GM19395 (cell line): ENCODE data around the gene DMRTA2.

Experiments
- ATAC-seq: cut with Tn5 transposase; IDR thresholded peaks from one replicate; pipeline ENCODE4 v1.9.1; 2021; ENCODE audit warnings: mild to moderate bottlenecking, moderate library complexity; ENCODE audit not compliant: unreplicated experiment

Gene DMRTA2

DNA sequence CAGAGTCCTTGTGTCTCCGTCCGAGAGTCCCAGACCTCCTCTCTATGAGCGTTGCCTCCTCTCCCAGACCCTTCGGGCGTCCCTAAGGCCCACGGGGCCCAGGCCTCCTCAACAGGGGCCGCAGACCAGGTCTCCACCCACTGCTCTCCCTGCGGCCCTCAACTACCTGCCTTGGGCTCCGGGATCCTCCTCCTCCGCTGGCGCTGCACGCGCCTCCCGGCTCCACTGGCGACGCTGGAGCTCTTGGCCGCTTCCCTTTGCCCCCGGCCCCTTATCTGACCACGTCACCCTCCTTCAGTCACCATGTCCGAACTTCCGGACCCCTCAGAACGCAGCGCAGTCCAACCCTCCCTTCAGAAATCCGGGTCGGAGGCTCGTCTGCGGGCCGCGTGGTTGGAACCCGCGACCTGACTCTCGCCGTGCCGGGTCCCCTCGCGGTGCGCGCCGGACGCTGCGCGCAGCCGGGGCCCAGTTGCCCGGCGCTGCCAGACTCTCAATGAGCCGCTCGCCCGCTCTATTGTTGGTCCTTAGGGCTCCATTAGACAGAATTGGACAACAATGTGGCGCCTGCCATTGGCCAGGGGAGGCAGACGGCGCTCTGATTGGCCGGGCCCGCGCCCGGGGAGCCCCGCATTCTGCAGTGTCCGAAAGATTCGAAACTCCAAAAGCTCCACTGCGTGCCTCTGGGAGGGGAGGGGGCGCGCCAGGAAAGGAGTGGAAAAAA is at the start of gene DMRTA2:
TSS of gene DMRTA2 (minus strand) at position 498 of the 724 bp plus-strand sequence. CDS start 1,907 bp downstream, outside the sequence.
- ATAC-seq, result peak; percentile 43

DNA sequence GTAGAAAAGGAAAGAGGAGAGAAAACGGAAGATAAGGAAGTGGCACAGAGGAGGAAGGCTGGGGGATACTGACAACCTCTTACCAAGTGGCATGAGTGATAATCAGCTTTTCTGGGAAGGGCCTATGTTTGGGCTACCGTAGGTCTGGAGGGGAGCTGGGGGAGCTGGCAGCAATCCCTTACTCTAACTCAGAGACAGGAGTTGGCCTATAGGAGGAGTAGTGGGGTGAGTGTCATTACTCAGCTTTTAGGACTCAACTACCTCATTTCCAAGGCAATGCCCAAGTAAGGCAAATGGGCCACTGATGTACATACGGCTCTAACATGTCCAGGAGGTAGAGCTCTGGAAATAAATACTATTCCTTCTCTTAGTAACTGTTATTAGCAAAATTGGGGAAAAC is 48.7 kb upstream of the DMRTA2 start:
- no peak for ATAC-seq

DNA sequence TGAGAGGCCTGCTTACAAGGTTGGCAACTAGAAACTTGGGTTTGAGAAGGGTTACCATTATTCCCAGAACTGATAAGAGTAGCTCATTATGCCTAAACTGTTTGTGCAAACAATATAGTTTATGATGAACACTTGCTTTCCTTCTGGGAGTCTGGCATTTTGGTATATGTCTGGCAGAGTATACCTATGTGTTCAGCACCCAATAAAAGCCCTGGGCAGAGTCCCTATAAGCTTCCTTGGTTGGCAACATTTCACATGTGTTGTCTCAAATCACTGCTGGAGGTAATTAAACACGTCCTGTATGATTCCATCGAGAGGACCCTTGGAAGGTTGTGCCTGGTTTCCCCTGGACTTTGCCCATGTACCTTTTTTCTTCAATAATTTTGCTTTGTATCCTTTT is 39.7 kb upstream of the DMRTA2 start:
- no peak for ATAC-seq

DNA sequence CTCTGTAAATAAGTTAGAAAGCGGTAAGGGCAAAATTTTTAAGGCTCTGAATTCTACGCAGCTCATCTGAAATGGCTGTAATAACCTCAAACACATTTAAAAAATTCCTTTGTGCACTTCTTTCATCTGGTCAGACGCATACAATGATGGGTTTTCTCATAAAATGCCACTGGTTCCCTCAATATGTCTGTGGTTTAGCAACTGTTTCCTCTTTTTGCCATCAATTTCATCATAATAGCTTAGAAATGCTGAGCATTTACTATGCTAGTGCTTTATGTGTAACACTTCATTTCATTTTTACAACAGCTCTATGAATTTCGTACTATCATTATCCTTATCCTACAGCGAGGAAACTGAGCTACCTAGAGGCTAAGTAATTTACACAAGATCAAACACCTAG is 35.3 kb upstream of the DMRTA2 start:
- no peak for ATAC-seq

DNA sequence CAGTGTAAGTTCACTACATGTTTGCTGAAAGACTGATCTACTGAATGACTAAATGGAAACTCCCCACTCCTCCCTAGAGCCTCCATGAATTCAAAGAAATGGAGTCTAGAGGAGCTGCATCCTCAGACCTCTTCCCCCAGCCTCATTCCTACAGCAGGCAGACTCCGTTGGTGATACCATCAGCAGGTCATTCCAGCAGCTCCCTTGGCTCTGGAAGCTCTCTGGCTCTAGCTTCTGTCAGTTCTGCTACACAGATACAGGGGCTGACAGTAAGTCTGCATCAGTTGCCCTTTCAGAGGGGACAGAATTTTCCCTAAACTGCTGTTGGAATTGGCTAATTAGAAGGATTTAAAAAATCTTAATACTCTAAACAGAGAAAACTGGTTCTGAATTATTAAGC is 31.7 kb upstream of the DMRTA2 start:
- no peak for ATAC-seq

DNA sequence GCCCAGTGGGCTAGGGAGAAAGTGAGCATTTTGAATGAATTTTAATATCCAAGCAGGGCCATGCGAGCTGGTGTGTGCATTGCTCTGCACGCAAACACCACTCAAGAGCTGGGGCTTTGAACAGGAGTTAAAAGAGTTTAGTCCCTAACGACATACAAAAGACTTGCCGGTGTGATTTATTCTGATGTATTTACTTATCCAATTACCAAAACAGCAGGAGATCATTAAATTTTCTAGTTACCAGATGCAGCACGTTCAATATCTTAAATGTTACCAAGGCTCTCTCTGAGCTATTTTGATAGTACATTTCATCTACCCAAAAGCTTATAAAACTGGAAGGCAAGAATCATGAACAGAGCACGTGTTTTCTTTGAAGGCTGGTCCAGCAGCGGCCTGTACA is 30.0 kb upstream of the DMRTA2 start:
- no peak for ATAC-seq

DNA sequence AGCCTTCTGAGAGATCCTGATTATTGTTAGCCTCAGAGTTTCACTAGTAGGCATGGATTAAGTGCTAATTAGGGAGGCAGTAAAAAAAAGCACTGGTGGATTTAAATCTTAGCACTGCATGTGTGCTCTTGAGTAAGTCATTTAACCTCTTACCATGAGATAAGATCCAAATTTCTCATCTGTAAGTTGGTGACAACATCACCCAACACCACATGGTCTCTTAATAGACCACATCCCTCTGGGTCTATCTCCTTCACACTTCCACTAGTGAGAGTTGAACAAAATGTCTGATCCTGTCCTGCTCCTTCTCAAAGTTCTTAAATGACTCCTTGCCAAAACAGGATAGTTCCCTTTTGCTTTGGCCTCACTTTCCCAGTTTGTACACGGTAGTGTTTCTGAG is 29.5 kb upstream of the DMRTA2 start:
- ATAC-seq, result no peak

DNA sequence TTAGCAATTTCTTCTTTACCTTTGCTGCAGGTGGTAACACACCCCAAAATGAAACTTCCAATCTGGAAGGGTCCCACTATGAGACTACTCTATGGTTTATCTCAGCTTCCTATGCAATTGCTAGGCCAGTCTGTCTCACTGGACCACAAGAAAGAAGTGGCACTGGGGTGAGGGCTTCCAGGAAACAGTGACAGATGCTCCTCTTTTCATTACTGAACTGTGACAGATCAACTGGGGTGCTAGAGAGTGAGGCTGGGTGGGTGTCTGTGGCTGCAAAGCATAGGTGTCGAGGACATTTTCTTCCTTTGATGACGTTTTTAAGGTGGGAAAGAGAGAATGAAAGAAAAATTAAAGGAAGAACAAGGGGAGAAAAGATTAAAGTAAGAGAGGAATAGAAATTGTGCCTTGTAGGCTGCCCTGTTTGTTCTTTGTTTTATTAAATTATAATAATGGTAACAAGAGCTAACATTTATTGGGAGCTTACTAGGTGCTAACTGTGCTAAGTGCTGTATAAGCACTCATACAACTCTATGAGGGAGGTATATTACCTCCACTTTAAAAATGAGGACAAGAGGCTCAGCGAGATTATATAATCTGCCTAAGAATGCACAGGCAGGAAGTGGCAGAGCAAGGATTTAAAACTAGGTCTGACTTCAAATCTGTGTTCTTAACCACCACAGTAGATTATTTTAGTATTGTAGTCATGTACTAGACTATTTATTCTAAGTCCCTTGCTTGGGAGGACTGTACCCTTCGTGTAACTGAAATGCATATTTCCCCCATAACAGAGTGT is 27.8 kb upstream of the DMRTA2 start:
- ATAC-seq, result no peak

DNA sequence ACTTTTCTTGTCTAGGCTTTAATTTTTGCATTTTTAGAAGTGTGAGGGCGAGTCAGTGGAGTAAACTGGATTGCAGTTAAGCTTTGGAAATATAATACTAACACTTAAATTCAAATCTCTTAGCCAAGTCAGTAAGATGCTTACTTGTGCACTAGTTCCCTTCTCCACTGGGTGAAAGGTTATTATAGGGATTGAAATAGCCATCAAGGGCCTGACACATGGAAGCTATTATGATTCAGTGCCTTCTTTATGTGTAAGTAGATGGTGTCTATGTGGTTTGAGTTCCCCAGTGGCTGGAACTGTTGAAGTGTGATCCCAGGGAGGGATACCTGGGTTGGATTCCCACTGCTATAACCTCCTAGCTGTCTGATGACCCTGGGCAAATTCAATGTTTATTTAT is 24.7 kb upstream of the DMRTA2 start:
- no peak for ATAC-seq

DNA sequence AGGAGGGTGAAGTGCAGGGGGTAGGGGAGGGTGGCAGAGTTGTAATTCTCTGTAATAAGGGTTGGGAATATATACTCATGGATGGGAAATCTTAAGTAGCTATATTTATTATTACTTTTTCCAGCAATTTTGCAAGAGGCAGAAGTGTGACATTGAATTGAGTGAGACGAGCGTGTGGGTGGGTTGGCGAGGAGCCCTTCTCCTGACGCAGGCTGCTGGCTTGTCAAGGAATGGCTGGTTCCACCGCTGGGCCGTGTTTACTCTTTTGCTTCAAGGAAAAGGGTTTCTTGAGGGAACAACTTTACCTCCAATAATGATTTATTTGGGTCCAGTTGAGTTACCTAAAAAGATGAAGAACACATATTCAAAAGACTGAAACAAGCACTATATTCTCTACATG is 17.9 kb upstream of the DMRTA2 start:
- ATAC-seq, result no peak

DNA sequence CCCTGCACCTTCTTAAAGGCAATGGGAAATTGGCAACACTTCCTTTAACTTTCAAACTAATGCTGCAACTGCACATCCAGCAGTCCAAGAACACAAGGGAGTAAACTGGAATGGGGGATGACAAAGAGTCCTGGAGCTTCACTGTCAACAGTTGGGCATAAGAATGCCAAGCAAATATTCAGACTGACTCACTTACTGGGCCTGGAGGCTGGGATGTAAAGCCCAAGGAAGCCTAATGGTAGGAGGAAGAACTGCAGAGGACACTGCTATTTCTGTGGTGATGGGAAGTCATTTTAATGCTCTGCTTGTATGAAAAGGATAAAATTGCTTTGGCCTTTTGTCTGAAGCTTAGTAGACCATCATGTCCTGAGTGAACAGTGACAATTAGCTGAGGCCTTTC is 15.7 kb upstream of the DMRTA2 start:
- no peak for ATAC-seq

DNA sequence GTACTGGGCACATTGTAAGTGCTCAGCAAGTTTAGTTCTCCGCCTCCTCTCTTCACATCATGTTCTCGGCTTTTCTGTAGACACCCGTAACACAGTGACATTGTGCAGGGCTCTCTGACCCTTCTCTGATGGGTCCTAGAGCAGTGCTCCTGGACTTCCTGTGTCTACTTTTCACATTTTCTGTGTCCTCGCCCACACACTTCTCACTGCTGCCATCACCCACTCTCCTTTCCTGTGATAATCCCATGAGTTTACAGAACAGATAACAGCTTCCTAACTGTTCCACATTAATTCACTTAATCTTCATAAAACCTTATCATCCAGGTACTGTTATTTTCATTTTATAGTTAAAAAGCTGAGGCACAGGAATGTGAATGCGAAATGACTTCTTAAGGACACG is 13.2 kb upstream of the DMRTA2 start:
- ATAC-seq, result no peak

DNA sequence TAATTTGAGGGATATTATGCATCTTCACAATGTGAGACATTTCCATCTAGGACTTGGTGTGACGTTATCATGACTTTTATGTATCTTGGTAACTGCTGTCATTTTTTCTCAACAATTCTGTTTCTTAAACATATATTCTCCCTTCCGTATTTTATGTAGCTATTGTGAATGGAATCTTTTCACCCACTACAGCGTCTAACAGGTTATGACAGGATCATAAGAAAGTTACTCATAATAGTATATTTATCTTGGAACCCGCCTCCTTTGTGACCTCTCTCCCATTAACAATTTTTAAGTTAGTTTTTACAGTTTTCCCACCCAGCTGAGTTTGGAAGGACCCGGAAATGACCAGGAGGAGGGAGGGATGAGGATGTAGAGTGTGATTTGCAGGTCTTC is 6.8 kb upstream of the DMRTA2 start:
- no peak for ATAC-seq

DNA sequence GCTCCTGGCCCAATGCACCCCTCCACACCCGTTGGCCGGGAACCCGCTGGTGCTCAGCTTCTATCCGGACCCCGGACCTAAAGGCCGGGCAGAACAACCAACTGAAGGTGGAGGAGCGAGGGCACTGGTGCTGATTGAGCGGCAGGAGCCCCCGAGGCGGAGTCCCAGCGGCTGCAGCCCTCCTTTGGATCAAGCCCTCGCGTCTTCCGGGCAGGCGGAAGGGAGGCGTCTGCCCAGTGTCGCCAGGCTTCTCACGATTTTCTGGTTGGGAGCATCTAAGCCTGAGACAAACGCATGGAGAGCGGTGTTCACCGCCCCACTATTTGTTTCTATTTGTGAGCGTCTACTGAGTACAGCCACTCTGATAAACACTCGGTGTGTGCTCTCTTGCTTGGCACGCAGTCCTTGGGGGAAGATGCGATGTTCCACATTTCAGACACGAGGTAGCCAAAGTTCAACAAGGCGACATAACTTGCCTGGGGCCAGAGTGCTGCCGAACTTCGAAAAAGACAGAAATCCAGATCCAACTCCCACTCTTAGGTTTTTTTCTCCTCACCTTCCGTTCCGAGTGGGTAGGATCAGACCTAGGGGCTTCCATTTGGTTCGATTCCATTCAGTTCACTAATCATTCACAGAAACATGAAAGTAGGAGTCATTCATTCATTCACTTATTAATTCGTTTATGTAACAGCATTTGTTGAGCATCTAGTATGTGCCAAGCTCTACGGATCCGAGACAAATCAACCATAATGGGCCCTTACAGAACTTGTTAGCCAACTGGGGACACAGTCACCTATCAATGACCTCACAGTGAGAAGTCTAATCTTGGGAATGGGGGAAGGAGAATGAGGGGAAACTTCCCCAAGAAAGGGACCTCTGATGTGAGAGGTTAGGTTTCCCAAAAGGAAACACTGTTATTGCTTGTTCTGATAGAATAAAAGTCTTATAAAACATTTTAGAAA is 4.9 kb upstream of the DMRTA2 start:
- ATAC-seq, result no peak

DNA sequence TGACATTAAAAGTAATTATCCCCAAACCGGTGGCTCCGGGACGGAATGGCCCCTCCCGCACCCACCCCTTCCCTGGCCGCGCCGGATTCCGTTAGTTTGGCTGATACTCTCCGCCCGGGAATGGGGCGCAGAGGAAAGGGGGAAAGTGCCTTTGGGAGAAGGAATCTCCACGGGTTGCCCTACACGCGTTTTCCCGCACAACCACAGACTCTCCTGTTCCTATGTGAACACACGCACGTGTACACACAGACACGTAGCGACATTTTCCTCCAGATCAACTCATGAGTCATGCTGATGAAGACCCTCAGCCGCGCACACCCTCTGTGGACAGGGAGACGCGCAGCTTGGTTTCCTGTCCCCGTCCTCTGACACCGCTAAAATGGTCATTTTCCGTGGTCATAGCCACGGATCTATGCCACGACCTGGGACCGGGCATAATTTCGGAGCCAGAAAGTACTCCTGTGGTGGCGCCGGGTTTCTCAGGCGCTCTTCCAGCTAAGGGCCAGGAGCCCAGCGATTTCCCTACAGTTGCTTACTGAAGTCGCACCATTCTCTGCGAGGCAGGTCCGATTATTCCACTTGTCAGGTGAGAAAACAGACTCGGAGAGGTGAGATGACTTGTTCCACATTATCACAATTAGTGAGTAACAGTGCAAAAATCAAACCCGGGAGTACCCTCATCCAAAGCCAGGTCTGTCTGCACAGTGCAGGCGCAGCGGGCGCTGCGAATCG is 4.0 kb upstream of the DMRTA2 start:
- ATAC-seq, result no peak

DNA sequence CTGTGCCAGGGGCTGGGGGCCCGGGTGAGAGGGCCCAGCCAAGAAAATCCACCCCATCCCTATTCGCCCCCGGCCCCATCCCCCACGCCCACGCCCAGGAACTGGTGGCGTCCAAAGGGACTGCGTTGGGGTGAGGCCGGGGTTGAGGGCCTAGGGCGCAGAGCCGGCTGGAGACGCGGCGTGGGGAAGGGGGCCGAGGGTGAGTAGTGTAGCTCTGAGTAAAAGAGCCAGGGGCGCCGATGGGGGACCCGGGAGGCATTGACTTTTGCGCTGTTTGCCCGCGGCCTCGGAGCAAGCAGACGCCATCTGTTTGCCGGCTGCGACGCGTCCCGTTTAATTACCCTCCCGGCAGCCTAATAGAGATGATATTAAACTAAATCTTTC is 3.5 kb upstream of the DMRTA2 start:
- ATAC-seq, result no peak

DNA sequence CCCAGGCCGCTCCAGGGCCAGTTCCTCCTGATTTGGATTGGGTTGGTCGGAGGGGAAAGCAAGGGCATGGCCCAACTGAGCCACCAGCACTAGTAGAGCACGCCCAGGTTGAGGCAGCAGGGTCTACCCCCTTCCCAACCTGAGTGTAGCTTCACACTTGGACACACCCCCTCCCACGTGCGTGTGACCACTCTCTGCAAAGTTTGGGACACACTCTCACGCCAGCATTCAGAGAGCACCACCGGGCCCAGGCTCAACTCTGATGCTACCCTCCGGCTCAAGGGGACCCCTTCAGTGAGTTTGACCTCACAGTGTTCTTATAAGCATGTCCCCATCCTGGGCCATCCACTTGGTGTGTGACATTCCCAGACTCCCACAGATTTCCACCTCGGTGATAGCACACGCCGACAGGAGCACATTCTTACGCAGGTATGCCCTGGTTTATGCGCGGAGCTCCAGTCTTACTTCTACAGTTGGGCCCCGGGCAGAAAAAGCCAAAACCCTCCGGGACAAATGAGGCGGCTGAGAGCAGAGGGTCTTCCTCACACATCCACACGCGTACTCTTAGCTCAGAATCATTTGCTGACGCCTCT is 3.0 kb upstream of the DMRTA2 start:
- no peak for ATAC-seq

DNA sequence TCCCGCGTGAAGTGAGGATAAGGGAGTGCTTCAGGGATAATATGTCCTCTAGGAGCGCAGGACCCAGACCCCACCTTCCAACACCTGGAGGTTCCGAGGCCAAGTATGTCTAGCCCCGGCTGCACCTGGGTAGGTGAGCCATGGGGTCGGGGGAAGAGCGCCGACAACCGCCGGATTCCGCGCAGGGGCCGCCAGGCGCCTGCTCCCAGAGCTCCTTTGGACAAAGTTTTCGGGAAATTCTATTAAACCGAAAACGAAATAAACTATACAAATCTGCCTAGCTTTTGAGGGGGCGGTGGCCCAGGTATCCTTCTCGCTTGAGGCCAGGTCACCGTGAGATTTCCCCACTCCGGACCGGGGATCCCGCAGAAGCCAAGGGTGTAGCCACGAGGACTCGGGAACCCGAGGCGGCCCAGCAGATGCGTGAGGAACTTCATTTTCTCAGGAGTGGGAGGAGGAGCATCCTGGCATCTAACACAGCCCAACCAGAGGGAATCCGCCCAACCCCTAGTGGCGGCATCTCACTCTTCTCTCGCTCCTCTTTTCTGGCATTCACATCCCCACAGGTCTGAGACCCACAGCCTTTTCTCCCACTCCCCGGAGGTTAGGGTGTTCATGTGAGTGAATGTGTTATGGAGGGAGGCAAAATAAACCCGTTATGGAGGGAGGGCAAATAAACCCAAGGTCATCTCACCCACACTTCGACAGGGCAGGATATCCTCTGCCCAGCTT is 2.3 kb upstream of the DMRTA2 start:
- ATAC-seq, result no peak

DNA sequence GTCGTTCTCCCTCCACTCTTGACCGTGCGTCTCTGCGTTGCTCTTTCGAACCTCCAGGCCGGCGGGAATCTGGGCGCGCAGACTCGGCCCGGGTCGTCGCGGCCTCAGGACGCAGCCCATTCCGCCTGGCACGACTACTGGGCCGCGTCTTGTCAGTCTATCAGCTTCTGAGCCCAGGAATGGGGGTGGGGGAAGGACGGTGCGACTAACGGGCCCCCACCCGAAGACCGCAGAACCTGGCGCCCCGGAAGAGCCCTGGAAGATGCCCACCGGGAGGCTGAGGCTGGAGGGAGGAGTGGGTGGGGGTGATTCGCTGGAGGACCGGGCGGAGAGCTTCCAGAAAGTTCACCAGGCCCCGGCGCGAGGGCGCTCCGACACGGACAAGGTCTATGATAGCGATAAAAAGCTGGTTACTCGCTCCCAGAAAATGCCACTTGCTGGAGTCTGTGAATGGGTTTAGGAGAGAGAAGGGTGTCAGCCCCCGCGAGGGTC is 1.7 kb upstream of the DMRTA2 start:
- no peak for ATAC-seq
